Measurements from ENCODE around the gene TMC3. TPM values are rescaled to one million over a fixed set of nuclear protein-coding genes. Genes with fewer than 3 reads are reported as not detected.
"Not testable (repeated sequence)": the region's sequence is repeated elsewhere in the genome, so short reads cannot be mapped to it uniquely, and the experiment has no call there.

Gene TMC3
- total RNA-seq, 2 experiments from 2014 or later = not detected

- POLR2A ChIA-PET = interaction anchor here (0.6 kb wide), 1 partner anchor 281 kb away, joined by 4 read pairs; no protein-coding TSS in a partner anchor
- TF ChIP-seq CTCF (IDR thresholded peaks at IDR 0.05) = no peak
- Histone ChIP-seq H3K4me3 (ENCODE audit: low read length) (no peak overlapping the region), H3K4me1 (ENCODE audit: insufficient read depth, low read length) (no peaks in the 10 kb centered on the region), H3K27ac (ENCODE audit: low read depth in 1 of 2, low read length in 2 of 2) (no peak overlapping the region), H3K36me3 (ENCODE audit: insufficient read depth, low read length) (no peaks in the 10 kb centered on the region), H3K27me3 (ENCODE audit: control insufficient read depth in 1 of 2, insufficient read depth in 2 of 2, low read length in 2 of 2) (peaks cover 0 to 2% of the 10 kb centered on the region in 2 experiments), H3K9me3 (ENCODE audit: control insufficient read depth in 1 of 2, insufficient read depth in 1 of 2, low read length in 2 of 2) (no peaks in the 10 kb centered on the region)
- CTCF ChIA-PET = interaction anchor here (1.6 kb wide), 1 partner anchor 90 kb away, joined by 5 read pairs; no protein-coding TSS in a partner anchor
- Mint-ChIP-seq H3K4me3 (no peak overlapping the region), H3K27ac (no peak overlapping the region), H3K36me3 (ENCODE audit: low read depth) (no peaks in the 10 kb centered on the region), H3K4me1 (ENCODE audit: low read depth) (no peaks in the 10 kb centered on the region), H3K9me3 (no peaks in the 10 kb centered on the region), H3K27me3 (no peaks in the 10 kb centered on the region)
- intact Hi-C loops (cut with DNase I, micrococcal nuclease) = no loop called here
- no peak for ATAC-seq (ENCODE audit: poor library complexity)
- DNase-seq = no peak
Observed at GRCh38 chr15:81356252-81356651, 17.8 kb downstream of the TMC3 start.

GRCh38 chr15:81351651-81352050 is 22.4 kb downstream of the TMC3 start:
- Mint-ChIP-seq H3K4me1 (ENCODE audit: low read depth) (no peaks in the 10 kb centered on the region), H3K27me3 (no peaks in the 10 kb centered on the region), H3K9me3 (no peaks in the 10 kb centered on the region), H3K4me3 (no peak overlapping the region), H3K36me3 (ENCODE audit: low read depth) (no peaks in the 10 kb centered on the region), H3K27ac (no peak overlapping the region)
- DNase-seq = no peak
- Histone ChIP-seq H3K36me3 (ENCODE audit: insufficient read depth, low read length) (no peaks in the 10 kb centered on the region), H3K27me3 (ENCODE audit: control insufficient read depth in 1 of 2, insufficient read depth in 2 of 2, low read length in 2 of 2) (peaks cover 0 to 2% of the 10 kb centered on the region in 2 experiments), H3K4me1 (ENCODE audit: insufficient read depth, low read length) (no peaks in the 10 kb centered on the region), H3K27ac (ENCODE audit: low read depth in 1 of 2, low read length in 2 of 2) (no peak overlapping the region), H3K4me3 (ENCODE audit: low read length) (no peak overlapping the region), H3K9me3 (ENCODE audit: control insufficient read depth in 1 of 2, insufficient read depth in 1 of 2, low read length in 2 of 2) (no peaks in the 10 kb centered on the region)
- intact Hi-C loops (cut with DNase I, micrococcal nuclease) = no loop called here
- TF ChIP-seq CTCF (IDR thresholded peaks at IDR 0.05) = no peak
- POLR2A ChIA-PET = no interaction called here
- CTCF ChIA-PET = no interaction called here
- no peak for ATAC-seq (ENCODE audit: poor library complexity)

- H3K36me3 Mint-ChIP-seq (ENCODE audit: low read depth) = no peaks in the 10 kb centered on the region
- Histone ChIP-seq H3K27me3 (ENCODE audit: control insufficient read depth in 1 of 2, insufficient read depth in 2 of 2, low read length in 2 of 2) (no peaks in the 10 kb centered on the region), H3K4me1 (ENCODE audit: insufficient read depth, low read length) (no peaks in the 10 kb centered on the region), H3K36me3 (ENCODE audit: insufficient read depth, low read length) (no peaks in the 10 kb centered on the region), H3K4me3 (ENCODE audit: low read length) (no peak overlapping the region), H3K27ac (ENCODE audit: low read depth in 1 of 2, low read length in 2 of 2) (no peak overlapping the region), H3K9me3 (ENCODE audit: control insufficient read depth in 1 of 2, insufficient read depth in 1 of 2, low read length in 2 of 2) (no peaks in the 10 kb centered on the region)
- ChIA-PET CTCF (interaction anchor here (0.7 kb wide), 1 partner anchor 242 kb away, joined by 3 read pairs; no protein-coding TSS in a partner anchor), POLR2A (no interaction called here)
- DNase-seq = no peak
- no peak overlapping the region for H3K27ac Mint-ChIP-seq
- ATAC-seq (ENCODE audit: poor library complexity) = no peak
- H3K4me1 Mint-ChIP-seq (ENCODE audit: low read depth) = no peaks in the 10 kb centered on the region
- intact Hi-C loops (cut with DNase I, micrococcal nuclease) = no loop called here
- no peak overlapping the region for H3K4me3 Mint-ChIP-seq
- no peaks in the 10 kb centered on the region for H3K9me3 Mint-ChIP-seq
- TF ChIP-seq CTCF (IDR thresholded peaks at IDR 0.05) = no peak
- H3K27me3 Mint-ChIP-seq = no peaks in the 10 kb centered on the region
Observed at GRCh38 chr15:81349271-81349670, 24.7 kb downstream of the TMC3 start.

- H3K4me1 ChIP-seq (ENCODE audit: insufficient read depth, low read length); intact Hi-C loops (cut with DNase I, micrococcal nuclease); DNase-seq; H3K4me3 Mint-ChIP-seq; H3K36me3 ChIP-seq (ENCODE audit: insufficient read depth, low read length); H3K4me1 Mint-ChIP-seq (ENCODE audit: low read depth); POLR2A ChIA-PET; H3K27me3 ChIP-seq (ENCODE audit: control insufficient read depth in 1 of 2, insufficient read depth in 2 of 2, low read length in 2 of 2); CTCF ChIA-PET; H3K27me3 Mint-ChIP-seq; H3K27ac Mint-ChIP-seq; H3K4me3 ChIP-seq (ENCODE audit: low read length); H3K27ac ChIP-seq (ENCODE audit: low read depth in 1 of 2, low read length in 2 of 2); H3K36me3 Mint-ChIP-seq (ENCODE audit: low read depth); ATAC-seq (ENCODE audit: poor library complexity); H3K9me3 Mint-ChIP-seq; H3K9me3 ChIP-seq (ENCODE audit: control insufficient read depth in 1 of 2, insufficient read depth in 1 of 2, low read length in 2 of 2): not testable (repeated sequence)
Observed at GRCh38 chr15:81348691-81349090, 25.3 kb downstream of the TMC3 start.

Measured in CD4-positive, alpha-beta T cell (primary cell).